Activated CD4-positive, alpha-beta T cell treated with anti-CD3 and anti-CD28 coated beads for 36 hours (primary cell): ENCODE measurements around the gene RAD52. TPM values are rescaled to one million over a fixed set of nuclear protein-coding genes. Genes with fewer than 3 reads are reported as not detected.

Source experiments
- ATAC-seq: fragments of 200-7000 bp; cut with Tn5 transposase; one replicate; pipeline ENCODE4 v1.10.0; 2021; ENCODE audit warnings: mild to moderate bottlenecking, moderate library complexity
- CTCF ChIA-PET: fragments of 350-600 bp; sonication (Branson Sonifier 250); formaldehyde crosslinking; loops from one replicate; lab custom pipeline; 2021; ENCODE audit warnings: antibody characterized with exemption; lab: Charles Lee
- POLR2A ChIA-PET: fragments of 350-600 bp; sonication (Branson Sonifier 250); formaldehyde crosslinking; loops from one replicate; lab custom pipeline; 2021; ENCODE audit warnings: antibody characterized with exemption, inconsistent platforms; lab: Charles Lee
- DNase-seq: peaks from one replicate; pipeline ENCODE4 v3.0.0-alpha.2; 2020
- H3K27ac Mint-ChIP-seq: one replicate; pipeline ENCODE4 v1.8.0; 2021; ENCODE audit warnings: mixed read lengths
- H3K27me3 Mint-ChIP-seq: one replicate; pipeline ENCODE4 v1.8.0; 2021; ENCODE audit warnings: mixed read lengths
- H3K36me3 Mint-ChIP-seq: one replicate; pipeline ENCODE4 v1.8.0; 2021; ENCODE audit warnings: low read depth, mixed read lengths
- H3K4me1 Mint-ChIP-seq: one replicate; pipeline ENCODE4 v1.8.0; 2021; ENCODE audit warnings: mixed read lengths
- H3K4me3 Mint-ChIP-seq: one replicate; pipeline ENCODE4 v1.8.0; 2021; ENCODE audit warnings: mild to moderate bottlenecking, moderate library complexity, mixed read lengths
- H3K9me3 Mint-ChIP-seq: one replicate; pipeline ENCODE4 v1.8.0; 2021; ENCODE audit warnings: low read depth, mixed read lengths
- intact Hi-C, 2 experiments: fragments of 100-400 bp; cut with DNase I in 1 of 2; cut with micrococcal nuclease in 1 of 2; formaldehyde crosslinking; loops; one replicate each; pipeline versions ENCODE4 v1.14.2 to v1.15.1; 2022 to 2024; cut with DNase I, micrococcal nuclease
- total RNA-seq, 2 experiments: library from RNA; stranded (reverse); gene quantifications; one replicate each; pipeline ENCODE4 v1.2.3, GENCODE V29; 2021

The RAD52 gene
- total RNA-seq, 2 experiments from 2014 or later = 16.0 to 17.4 TPM

- ATAC-seq = no peak
- POLR2A ChIA-PET = no interaction called here
- intact Hi-C loops = no loop called here
- Mint-ChIP-seq H3K27ac (no peak overlapping the region), H3K4me1 (no peaks in the 10 kb centered on the region), H3K36me3 (no peaks in the 10 kb centered on the region), H3K9me3 (no peaks in the 10 kb centered on the region), H3K4me3 (no peak overlapping the region), H3K27me3 (no peaks in the 10 kb centered on the region)
- DNase-seq = no peak
- CTCF ChIA-PET = no interaction called here
These were observed 17.2 kb upstream of the RAD52 start for GRCh38 chr12:966724-967123.

GRCh38 chr12:958588-959123 is 9.2 kb upstream of the RAD52 start:
- no peaks in the 10 kb centered on the region for H3K36me3 Mint-ChIP-seq
- ChIA-PET CTCF (interaction anchor here (0.7 kb wide), 2 partner anchors 23 to 412 kb away, joined by 3 to 4 read pairs; no protein-coding TSS in a partner anchor), POLR2A (no interaction called here)
- intact Hi-C loops = no loop called here
- no peak overlapping the region for H3K27ac Mint-ChIP-seq
- H3K9me3 Mint-ChIP-seq = no peaks in the 10 kb centered on the region
- H3K27me3 Mint-ChIP-seq = no peaks in the 10 kb centered on the region
- H3K4me3 Mint-ChIP-seq = no peak overlapping the region
- H3K4me1 Mint-ChIP-seq = peaks cover 1% of the 10 kb centered on the region
- DNase-seq = no peak
- no peak for ATAC-seq

GRCh38 chr12:955939-956338 is 6.4 kb upstream of the RAD52 start:
- intact Hi-C loops = no loop called here
- no peak for ATAC-seq
- H3K27ac Mint-ChIP-seq = no peak overlapping the region

GRCh38 chr12:954741-955140 is 5.2 kb upstream of the RAD52 start:
- H3K36me3 Mint-ChIP-seq = no peaks in the 10 kb centered on the region
- ChIA-PET POLR2A (no interaction called here), CTCF (interaction anchor here (1.0 kb wide), 1 partner anchor 629 kb away, joined by 3 read pairs; no protein-coding TSS in a partner anchor)
- DNase-seq = no peak
- ATAC-seq = no peak
- no peak overlapping the region for H3K27ac Mint-ChIP-seq
- H3K4me1 Mint-ChIP-seq = peaks cover 8% of the 10 kb centered on the region
- intact Hi-C loops = no loop called here
- H3K27me3 Mint-ChIP-seq = no peaks in the 10 kb centered on the region
- H3K4me3 Mint-ChIP-seq = no peak overlapping the region
- H3K9me3 Mint-ChIP-seq = no peaks in the 10 kb centered on the region

More at GRCh38 chr12:955939-956338, 6.4 kb upstream of the RAD52 start:
- CTCF ChIA-PET = interaction anchor here (0.7 to 1.2 kb wide), 2 partner anchors 10 to 524 kb away, joined by 3 read pairs; no protein-coding TSS in a partner anchor
- Mint-ChIP-seq H3K27me3 (no peaks in the 10 kb centered on the region), H3K4me1 (peaks cover 6% of the 10 kb centered on the region), H3K9me3 (no peaks in the 10 kb centered on the region), H3K36me3 (no peaks in the 10 kb centered on the region), H3K4me3 (no peak overlapping the region)
- DNase-seq = no peak
- POLR2A ChIA-PET = no interaction called here

- H3K36me3 Mint-ChIP-seq = peaks cover 4% of the 10 kb centered on the region
- ChIA-PET POLR2A (no interaction called here), CTCF (interaction anchor here (0.8 to 1.3 kb wide), 4 partner anchors 15 to 630 kb away, joined by 3 to 4 read pairs (median 3); no protein-coding TSS in a partner anchor)
- intact Hi-C loops = no loop called here
- H3K4me3 Mint-ChIP-seq = no peak overlapping the region
- ATAC-seq (no peak), DNase-seq (peak; percentile 44)
- H3K27ac Mint-ChIP-seq = no peak overlapping the region
- H3K4me1 Mint-ChIP-seq = peaks cover 11% of the 10 kb centered on the region
- H3K27me3 Mint-ChIP-seq = no peaks in the 10 kb centered on the region
- H3K9me3 Mint-ChIP-seq = no peaks in the 10 kb centered on the region
These were observed 4.3 kb upstream of the RAD52 start for GRCh38 chr12:953776-954175.

GRCh38 chr12:951176-951575 is 1.7 kb upstream of the RAD52 start:
- Mint-ChIP-seq H3K36me3 (peaks cover 14% of the 10 kb centered on the region), H3K4me3 (no peak overlapping the region), H3K27ac (peak overlapping the region; percentile 0), H3K27me3 (no peaks in the 10 kb centered on the region), H3K9me3 (no peaks in the 10 kb centered on the region), H3K4me1 (peaks cover 29% of the 10 kb centered on the region)
- ATAC-seq (no peak), DNase-seq (no peak)
- POLR2A ChIA-PET = no interaction called here
- CTCF ChIA-PET = interaction anchor here (0.6 to 1.8 kb wide), 6 partner anchors 37 to 632 kb away, joined by 3 to 8 read pairs (median 3); no protein-coding TSS in a partner anchor
- intact Hi-C loops = loop anchor here in 1 of 2 experiments (2.0 kb wide), 1 partner anchor 740 kb away; the partner anchor contains the start of gene ADIPOR2

- intact Hi-C loops = loop anchor here (2.0 to 5.0 kb wide), 7 partner anchors 43 to 547 kb away; partner anchors contain the start of genes B4GALNT3 (in 1 of the 2) and CCDC77 (in 1 of the 2)
- H3K27me3 Mint-ChIP-seq = no peaks in the 10 kb centered on the region
These were observed 1.3 kb downstream of the RAD52 start for GRCh38 chr12:948238-948637.

GRCh38 chr12:946631-947030 is 2.9 kb downstream of the RAD52 start:
- Mint-ChIP-seq H3K4me1 (peaks cover 46% of the 10 kb centered on the region), H3K27me3 (no peaks in the 10 kb centered on the region), H3K9me3 (no peaks in the 10 kb centered on the region), H3K4me3 (peak overlapping the region; percentile 29), H3K27ac (peak overlapping the region; percentile 83), H3K36me3 (peaks cover 35% of the 10 kb centered on the region)
- ChIA-PET POLR2A (interaction anchor here (0.5 to 0.7 kb wide), 3 partner anchors 28 to 597 kb away, joined by 3 to 11 read pairs (median 3); no protein-coding TSS in a partner anchor), CTCF (interaction anchor here (0.5 to 1.3 kb wide), 8 partner anchors 9 to 636 kb away, joined by 3 to 7 read pairs (median 3); no protein-coding TSS in a partner anchor)
- ATAC-seq (peak; percentile 17), DNase-seq (no peak)
- intact Hi-C loops = loop anchor here (5.0 kb wide), 2 partner anchors 146 to 151 kb away; no protein-coding TSS in a partner anchor

More at GRCh38 chr12:948238-948637, 1.3 kb downstream of the RAD52 start:
- Mint-ChIP-seq H3K4me3 (peak overlapping the region; percentile 100), H3K36me3 (peaks cover 29% of the 10 kb centered on the region), H3K27ac (peak overlapping the region; percentile 48), H3K9me3 (no peaks in the 10 kb centered on the region), H3K4me1 (peaks cover 43% of the 10 kb centered on the region)
- ChIA-PET POLR2A (interaction anchor here (0.6 kb wide), 1 partner anchor 42 kb away, joined by 3 read pairs; no protein-coding TSS in a partner anchor), CTCF (interaction anchor here (1.5 to 2.4 kb wide), 2 partner anchors 9 to 396 kb away, joined by 3 to 10 read pairs; no protein-coding TSS in a partner anchor)
- DNase-seq (no peak), ATAC-seq (no peak)

- peak overlapping the region; percentile 74 for H3K27ac Mint-ChIP-seq
- H3K27me3 Mint-ChIP-seq = no peaks in the 10 kb centered on the region
- intact Hi-C loops = loop anchor here (5.0 kb wide), 2 partner anchors 146 to 151 kb away; no protein-coding TSS in a partner anchor
These were observed 3.3 kb downstream of the RAD52 start for GRCh38 chr12:946212-946611.

GRCh38 chr12:944211-944610 is 5.3 kb downstream of the RAD52 start:
- Mint-ChIP-seq H3K9me3 (no peaks in the 10 kb centered on the region), H3K4me1 (peaks cover 47% of the 10 kb centered on the region), H3K4me3 (no peak overlapping the region), H3K27me3 (no peaks in the 10 kb centered on the region), H3K36me3 (peaks cover 48% of the 10 kb centered on the region), H3K27ac (peak overlapping the region; percentile 26)
- intact Hi-C loops = no loop called here
- ChIA-PET POLR2A (no interaction called here), CTCF (interaction anchor here (1.7 kb wide), 1 partner anchor 14 kb away, joined by 8 read pairs; no protein-coding TSS in a partner anchor)
- ATAC-seq (no peak), DNase-seq (no peak)

More at GRCh38 chr12:946212-946611, 3.3 kb downstream of the RAD52 start:
- DNase-seq (no peak), ATAC-seq (no peak)
- Mint-ChIP-seq H3K4me3 (peak overlapping the region; percentile 29), H3K9me3 (no peaks in the 10 kb centered on the region), H3K4me1 (peaks cover 46% of the 10 kb centered on the region), H3K36me3 (peaks cover 35% of the 10 kb centered on the region)
- POLR2A ChIA-PET = interaction anchor here (0.5 to 0.7 kb wide), 3 partner anchors 27 to 597 kb away, joined by 3 to 11 read pairs (median 3); no protein-coding TSS in a partner anchor
- CTCF ChIA-PET = interaction anchor here (0.5 to 1.3 kb wide), 9 partner anchors 10 to 636 kb away, joined by 3 to 7 read pairs (median 3); no protein-coding TSS in a partner anchor

- Mint-ChIP-seq H3K4me1 (peaks cover 41% of the 10 kb centered on the region), H3K4me3 (no peak overlapping the region), H3K36me3 (peaks cover 49% of the 10 kb centered on the region), H3K9me3 (no peaks in the 10 kb centered on the region), H3K27me3 (no peaks in the 10 kb centered on the region), H3K27ac (no peak overlapping the region)
- CTCF ChIA-PET = interaction anchor here (0.6 kb wide), 1 partner anchor 9 kb away, joined by 3 read pairs; no protein-coding TSS in a partner anchor
- DNase-seq (no peak), ATAC-seq (no peak)
- POLR2A ChIA-PET = no interaction called here
- intact Hi-C loops = no loop called here
These were observed 6.4 kb downstream of the RAD52 start for GRCh38 chr12:943051-943450.
